ENCODE measurements around the gene HIF3A.

HIF3A gene

DNA sequence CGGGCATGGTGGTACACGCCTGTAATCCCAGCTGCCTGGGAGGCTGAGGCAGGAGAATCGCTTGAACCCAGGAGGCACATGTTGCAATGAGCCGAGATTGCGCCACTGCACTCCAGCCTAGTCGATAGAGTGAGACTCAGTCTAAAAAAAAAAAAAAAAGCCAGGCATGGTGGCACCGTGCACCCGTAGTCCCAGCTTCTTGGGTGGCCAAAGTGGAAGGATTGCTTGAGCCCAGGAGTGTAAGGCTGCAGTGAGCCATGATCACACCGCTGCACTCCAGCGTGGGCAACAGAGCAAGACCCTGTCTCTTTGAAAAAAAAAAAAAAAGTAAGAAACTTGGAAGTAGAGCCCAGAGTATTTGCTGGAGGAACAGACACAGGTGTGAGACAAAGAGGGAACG is 88.8 kb downstream of the HIF3A start:
- DNase-seq, result no peak

DNA sequence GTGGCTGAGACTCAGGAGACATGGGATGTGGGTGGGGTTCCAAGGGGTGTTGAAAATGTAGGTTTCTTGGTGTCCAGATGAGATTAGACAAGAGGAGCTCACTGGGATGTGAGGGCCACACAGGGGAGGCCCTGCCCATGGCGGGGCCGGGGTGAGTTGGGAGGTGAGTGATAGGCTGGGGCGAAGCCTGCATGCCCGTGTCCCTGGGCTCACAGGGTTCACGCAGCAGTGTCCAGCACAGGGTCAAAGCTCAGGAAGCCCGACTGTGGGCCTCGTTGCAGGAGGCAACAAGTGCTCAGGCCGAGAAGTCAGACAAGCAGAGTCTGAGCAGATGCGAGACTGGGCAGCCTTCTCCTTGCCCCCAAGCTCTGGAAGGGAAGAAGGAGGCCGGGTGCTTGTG is 89.3 kb downstream of the HIF3A start:
- no peak for DNase-seq

DNA sequence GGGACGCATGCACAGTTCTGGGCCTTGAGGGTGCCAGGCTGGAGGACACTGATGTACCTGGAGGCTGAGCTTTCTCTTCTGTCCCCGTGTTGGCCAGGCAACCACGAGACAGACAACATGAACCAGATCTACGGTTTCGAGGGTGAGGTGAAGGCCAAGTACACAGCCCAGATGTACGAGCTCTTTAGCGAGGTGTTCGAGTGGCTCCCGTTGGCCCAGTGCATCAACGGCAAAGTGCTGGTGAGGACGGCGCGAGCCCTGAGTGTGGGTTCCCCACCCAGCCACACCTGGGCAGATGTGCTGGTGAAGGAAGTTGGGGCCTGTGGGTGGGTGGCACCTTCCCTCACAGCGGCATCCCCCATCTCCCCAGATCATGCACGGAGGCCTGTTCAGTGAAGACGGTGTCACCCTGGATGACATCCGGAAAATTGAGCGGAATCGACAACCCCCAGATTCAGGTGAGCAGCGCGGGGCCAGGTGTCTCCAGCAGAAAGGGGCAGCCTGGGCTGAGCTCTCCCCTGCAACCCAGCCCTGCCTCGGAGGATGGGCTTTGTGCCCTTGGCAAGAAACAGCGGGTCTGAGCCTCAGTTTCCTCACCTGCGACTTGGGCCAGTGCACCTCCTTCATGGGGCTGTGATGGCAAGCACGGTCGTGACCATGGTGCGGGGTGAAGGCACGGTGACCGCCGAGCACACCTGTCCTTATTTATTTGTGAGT is 90.3 kb downstream of the HIF3A start:
- no peak for DNase-seq

DNA sequence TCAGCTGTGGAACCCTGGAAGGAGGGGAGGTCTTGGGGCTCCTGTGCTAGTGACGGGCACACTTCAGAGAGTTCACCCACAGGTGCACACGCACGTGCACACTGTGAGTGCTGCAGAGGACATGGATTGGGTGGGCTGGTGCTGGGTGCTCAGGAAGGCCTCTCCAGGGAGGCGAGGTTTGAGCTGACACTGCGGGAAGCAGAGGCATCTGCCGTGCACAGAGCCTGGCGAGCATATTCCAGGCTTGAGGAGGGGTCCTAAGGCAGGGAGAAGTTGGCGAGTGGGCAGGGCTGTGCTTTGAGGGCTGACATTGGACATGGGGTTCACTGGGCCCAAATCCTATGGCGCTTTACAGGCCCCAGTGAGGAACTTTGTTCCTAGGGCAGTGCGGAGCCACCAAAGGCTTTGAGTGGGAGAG is 90.9 kb downstream of the HIF3A start:
- DNase-seq, result no peak

DNA sequence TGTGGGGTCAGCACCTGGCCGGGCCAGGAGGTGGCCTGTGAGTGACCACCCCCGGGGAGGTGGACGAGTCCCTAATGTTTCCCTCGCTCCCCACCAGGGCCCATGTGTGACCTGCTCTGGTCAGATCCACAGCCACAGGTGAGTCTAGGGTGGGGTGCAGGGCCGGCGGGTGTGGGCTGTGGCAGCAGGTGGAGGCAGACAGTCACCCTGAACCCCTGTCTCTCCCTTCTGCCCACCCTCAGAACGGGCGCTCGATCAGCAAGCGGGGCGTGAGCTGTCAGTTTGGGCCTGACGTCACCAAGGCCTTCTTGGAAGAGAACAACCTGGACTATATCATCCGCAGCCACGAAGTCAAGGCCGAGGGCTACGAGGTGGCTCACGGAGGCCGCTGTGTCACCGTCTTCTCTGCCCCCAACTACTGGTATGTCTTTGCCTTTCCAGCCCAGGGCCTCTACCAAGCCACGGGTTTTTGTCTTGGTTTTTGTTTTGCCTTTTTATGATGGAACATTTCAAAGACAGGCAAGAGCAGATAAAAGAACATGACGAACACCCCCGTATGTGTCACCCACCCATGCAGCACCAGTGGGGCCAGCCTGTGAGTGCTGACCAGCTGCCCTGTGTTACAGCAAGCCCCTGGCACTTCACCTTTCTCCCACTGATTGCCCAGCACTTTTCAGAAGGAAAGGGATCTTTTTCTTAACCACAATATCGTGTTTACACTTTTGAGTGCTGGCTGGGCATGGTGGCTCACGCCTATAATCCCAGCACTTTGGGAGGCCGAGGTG is 91.7 kb downstream of the HIF3A start:
- no peak for DNase-seq

DNA sequence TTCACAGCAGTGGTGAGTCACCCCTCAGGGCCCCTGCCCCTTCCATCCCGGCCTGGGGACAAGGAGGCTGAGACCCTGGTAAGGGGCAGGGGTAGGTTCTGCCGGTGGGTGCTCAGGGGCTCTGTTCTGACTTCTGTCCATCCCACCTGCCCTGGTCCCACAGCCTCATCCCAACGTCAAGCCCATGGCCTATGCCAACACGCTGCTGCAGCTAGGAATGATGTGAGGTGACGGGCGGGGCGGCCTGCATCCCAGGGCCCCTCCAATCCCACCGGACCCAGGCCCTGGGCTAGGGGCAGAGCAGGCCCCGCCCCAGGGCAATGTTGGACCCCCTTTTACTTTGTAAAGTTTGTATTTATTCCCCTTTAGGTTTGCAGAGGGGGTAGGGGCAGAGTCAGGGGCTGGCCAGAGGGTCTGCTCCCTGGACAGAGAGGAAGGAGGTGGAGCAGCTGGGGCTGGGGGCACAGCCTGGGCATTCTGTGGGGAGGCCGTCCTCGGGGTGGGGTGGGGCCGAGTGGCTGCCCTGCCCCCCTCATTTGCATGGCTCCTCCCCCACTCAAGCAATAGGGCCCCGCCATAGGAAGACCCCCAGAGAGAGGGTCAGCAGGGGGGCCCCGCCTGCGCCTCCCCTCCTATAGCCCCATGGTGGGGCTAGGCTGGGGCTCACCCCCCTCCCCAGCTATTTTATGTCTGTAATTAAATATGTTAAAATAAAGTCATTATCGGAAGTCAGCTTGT is 93.4 kb downstream of the HIF3A start:
- no peak for DNase-seq

DNA sequence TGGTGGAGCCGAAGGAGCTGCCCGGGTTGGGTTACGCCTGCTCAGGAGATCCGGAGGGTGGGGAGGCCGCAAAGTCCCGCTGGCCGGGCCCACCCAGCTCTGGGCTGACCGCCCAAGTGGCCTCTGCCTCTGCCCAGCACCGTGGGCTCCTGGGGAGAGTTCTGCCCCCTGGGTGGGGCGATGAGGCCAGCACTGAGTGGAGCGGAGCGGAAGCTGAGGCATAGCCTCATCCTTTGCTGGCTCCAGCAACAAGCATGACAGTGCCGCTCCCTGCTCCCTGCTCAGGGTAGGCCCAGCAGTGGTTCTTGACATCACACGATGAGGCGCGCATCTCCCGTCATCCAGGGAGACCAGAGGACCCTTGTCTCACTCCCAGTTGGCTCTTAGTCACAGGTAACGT is 94.0 kb downstream of the HIF3A start:
- DNase-seq, result no peak

DNA sequence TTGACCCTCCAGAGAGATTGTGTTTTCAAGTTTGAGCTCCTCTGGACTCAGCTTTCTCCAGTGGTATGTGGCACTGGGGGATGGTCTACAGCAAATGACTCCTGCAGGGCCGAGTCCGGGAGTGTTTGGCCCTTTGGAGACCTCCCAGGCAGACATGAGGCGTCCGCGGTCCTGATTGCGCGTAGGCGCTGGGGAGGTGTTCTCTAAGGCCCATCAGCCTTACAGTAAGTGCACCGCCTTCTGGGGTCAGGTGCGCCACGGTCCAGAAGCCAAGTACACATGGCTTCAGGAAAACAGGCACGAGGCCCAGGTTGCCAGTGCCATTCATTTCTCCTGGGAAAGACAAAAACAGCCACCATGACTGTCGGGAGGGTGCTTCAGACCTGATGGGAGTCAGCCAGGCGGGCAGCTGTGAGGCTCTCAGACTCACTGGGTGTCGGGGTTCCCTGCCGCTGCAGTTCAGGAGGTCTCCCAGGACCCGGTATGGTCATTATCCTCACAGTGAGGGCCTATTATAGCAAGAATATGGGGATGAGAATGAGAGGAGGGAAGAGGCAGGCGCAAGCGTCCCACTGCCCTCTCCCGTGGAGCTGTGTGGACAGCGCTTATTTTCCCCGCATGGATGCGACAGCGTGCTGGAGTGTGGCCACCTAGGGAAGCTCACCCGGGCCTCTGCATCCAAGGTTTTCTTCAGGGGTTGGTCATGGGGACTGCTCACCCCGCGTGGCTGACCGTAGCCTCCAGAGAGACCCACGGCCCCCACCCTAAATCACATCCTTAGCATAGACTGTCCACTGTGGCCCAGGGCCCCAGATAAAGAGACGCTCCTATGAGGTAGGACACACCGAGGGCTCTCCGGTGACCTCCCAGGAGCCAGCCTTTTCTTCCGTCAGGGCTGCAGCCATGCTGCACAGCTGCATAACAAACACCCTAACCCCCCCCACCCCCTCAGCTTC is 94.7 kb downstream of the HIF3A start:
- DNase-seq, result no peak

DNA sequence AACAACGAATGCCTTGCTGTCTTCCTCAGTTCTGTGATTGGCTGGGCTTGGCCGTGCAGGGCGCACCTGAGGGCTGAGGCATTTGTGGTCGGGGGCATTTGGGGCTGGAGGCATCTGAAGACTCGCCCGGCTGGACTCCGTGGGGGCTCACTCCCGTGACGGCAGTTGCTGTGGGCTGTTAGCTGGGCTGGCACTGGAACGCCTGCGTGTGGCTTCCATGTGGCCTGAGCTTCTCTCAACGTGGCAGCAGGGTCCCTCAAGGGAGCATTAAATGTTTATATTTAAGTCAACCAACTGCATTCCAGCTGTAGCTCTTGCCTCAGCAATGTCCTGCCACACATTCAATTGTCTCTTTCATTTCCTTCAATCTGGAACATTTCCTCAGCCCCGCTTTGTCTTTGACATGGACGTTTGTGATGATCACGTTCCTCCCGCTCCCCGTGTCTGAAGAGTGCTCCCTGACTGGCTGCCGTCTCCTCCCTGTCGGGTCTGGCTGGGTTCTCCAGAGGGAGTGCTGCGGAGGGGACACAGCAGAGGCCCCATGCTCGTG is 95.5 kb downstream of the HIF3A start:
- DNase-seq, result no peak

DNA sequence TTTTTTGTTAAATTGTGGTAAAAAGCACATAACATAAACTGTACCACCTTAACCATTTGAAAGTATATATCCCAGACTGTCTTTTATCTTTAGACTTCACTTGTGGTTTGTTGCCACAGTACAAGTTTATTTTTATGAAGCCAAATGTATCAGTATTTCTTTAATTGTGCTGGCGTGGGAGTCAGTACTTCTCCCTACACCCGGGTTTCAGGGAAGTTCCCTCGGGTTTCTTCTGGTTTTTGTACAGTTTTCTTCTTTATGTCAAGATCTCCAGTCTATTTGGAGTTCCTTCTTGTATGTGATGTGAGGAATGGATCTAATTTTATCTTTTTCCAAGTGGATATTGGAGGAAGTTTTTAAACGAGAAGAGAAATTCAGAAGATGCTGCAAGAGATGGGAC is 96.0 kb downstream of the HIF3A start:
- DNase-seq, result no peak
